Skeletal muscle cell (primary cell): ENCODE measurements around the gene MSL3B.
A peak's percentile ranks its signal among the peaks of the same experiment; 100 is the strongest.

ENCODE experiments used
- DNase-seq: peaks from one replicate; pipeline ENCODE4 v3.0.0-alpha.2; 2010; ENCODE audit warnings: low read depth
- H3K4me3 ChIP-seq: 2 replicates; pipeline ENCODE4 v1.5.1; 2011; ENCODE audit warnings: low read depth, mild to moderate bottlenecking, control low read depth, low read length, moderate library complexity

Gene MSL3B

DNA sequence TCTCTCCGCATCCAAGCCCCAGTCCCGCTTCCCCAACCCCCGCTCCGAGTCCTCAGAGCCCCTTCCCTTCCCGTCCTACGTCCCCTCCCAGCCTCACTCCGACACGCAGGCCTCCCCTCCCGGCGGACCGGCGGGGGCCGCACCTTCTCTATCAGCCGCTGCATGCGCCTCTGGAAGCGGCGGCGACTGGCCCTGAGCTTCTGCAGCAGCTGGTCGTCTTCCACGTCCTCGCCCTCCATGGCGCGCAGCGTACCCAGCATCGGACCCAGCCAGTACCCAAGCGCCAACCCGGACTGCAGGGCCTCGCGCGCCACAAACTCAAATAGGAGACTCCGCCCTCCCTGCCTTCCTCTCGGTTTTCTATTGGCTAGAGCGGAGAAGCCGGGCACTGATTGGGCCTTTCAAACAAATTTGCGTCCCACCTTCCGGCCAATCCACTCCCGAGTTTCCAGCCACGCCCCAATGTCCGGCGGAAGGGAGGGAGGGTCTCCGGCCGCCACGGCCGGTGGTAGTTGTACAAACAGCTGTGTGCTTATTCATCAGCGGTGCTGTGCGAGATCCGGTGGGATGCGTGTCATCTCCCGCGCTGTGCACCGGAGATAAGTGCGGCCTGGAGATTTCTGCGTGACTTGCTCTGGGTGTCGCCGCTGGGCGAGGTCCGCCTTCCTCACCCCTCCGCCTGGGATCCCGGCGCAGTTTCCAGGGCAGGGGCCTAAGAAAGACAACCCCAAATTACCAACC lies 13.8 kb downstream of the MSL3B start, which contains the start of gene HJURP:
Gene HJURP (minus strand): TSS at position 295 of the 741 bp plus-strand sequence. CDS start 35 bp downstream, at position 260.
- peak within 1 kb of the TSS; percentile 97 for H3K4me3 ChIP-seq
- peak; percentile 83 for DNase-seq

DNA sequence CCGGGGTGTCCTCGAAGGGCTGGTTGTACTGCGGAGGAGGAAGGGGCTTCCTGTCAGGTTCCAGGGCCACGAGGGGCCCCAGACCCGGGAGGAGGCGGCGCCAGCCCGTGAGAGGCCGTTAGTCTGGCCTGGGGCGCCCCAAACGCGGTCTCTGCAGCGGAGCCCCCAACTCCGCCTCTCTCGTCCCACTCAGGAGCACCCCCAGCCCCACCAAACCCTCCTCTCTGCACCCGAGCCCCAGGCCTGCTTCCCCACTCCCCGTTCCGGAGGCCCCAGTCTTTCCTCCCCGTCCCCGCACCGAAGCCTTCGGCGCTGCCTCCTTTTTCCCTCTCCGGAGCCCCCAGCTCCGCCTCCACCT lies 14.3 kb downstream of the MSL3B start:
- DNase-seq = no peak
- H3K4me3 ChIP-seq = peak overlapping the region; percentile 97

DNA sequence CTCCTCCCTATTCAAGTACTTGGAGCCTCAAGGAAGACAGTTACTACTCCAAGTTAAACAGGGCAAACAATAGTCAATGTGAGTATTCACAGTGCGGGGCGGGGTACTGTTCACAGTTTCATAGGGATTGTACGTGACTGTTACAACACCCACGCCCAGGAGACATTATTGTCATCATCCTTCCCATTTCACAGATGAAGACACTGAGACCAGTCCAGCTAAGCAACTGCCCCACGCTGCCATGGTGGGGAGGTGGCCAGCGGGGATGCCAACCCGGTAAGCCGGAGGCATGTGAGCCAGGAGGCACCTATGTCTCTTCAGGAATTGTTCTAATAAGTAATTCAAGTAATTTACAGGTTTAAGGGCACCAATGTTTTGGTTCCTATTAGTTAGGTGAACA lies 14.8 kb downstream of the MSL3B start:
- H3K4me3 ChIP-seq = peak overlapping the region; percentile 97
- DNase-seq = no peak

DNA sequence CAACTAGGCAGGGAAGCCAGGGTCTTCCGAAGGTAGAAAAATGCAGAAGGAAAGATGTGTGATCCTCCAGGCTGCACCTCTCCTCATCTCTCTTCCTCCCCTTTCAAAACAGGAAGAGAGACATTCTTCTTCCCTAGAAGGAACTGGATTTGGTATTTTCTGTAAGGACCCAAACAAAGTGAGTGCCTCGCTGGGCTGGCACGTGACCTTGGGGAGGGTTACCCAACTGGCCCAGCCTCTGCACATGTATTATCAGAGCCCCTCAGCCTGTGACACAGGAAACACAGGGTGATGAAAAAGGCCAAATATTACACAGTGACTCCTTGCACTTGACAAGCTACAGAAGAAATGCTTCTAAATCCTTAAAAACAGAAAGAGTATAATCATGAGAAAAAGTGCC lies 16.1 kb downstream of the MSL3B start:
- no peak overlapping the region for H3K4me3 ChIP-seq

DNA sequence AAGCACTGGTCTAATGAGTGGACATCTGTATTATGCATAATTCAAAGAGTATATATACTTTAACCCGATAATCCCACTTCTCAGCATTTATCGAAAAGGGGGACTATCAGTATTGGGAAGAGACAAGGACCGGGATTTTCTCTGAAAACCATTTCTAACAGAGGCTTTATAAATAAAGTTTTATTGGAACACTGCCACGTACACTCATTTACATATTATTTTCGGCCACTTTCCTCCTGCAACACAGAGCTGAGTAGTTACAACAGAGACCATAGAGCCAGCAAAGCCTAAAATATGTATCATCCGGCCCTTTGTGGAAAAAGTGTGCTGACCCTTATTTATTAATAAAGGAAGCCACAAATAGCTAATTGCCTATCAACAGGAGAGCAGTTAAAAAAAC lies 17.0 kb downstream of the MSL3B start:
- no peak overlapping the region for H3K4me3 ChIP-seq
- no peak for DNase-seq

More for the DNA sequence above, 16.1 kb downstream of the MSL3B start:
- no peak for DNase-seq

DNA sequence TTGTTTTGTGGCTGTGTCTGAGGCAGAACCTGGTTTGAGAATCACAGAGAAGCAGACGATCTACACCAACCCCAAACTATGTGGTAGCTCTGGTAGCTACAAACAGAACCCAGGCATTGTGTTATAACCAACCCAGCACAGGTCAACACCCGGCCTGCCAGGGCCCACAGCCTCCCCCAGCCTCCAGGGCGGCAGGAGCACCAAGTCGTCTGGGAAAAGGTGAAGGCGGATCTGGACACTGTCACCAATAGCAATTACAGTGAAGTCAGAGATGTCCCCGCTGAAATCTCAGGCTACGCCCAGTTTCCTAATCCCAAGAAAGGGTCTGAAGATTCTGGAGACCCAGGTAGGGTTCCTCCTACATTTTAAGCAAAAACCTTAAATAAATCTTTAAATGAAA lies 17.4 kb downstream of the MSL3B start:
- no peak overlapping the region for H3K4me3 ChIP-seq
- no peak for DNase-seq

DNA sequence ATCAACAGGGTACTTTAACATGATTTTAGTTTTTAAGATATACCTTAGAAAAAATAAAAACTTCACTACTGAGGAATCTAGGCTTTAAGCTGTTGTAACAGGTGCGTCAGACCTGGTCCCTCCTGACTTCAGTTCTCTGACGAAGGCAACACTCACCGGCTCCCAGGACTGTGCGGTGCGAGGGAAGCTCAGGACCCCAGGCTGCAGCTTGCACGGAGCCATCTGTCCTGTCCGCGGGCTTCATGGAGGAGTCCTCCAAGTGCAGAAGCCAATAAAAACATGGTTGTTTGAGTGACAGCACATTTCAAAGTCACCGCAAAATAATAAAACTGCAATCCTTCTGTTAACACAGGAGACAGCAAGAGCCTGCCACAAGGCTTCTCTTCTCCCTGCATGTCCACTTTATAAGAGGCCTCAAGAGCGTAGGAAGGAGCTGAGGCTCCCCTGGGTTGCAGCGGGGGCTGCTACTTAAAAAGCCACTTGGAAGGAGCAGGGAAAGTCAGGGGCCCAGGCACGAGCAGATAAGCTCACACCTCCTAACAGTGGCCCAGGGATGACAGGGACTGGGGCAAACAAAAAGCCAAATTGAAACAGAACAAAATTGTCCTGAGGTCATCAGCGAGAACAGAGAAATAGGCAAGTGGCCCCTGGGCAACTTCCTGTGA lies 18.4 kb downstream of the MSL3B start:
- no peak overlapping the region for H3K4me3 ChIP-seq
- no peak for DNase-seq

DNA sequence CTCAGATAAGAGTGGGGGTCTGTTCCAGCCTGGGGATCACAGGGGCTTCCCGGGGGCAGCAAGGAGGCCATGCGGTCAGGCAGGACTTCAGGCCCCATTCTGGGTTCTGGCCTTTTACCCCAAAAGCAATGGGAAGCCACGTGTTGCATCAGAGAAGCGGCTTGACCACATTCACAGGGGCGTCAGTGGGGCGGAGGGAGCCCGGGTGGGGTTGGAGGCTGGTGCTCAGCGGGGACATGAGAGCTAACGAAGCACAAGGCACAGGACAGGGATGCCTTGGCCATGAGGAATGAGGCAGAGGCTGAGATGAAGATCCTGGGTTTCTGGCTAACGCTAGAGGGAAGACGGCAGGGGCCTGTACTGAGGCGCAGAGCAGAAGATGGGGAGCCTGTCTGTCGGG lies 19.9 kb downstream of the MSL3B start:
- DNase-seq = no peak

DNA sequence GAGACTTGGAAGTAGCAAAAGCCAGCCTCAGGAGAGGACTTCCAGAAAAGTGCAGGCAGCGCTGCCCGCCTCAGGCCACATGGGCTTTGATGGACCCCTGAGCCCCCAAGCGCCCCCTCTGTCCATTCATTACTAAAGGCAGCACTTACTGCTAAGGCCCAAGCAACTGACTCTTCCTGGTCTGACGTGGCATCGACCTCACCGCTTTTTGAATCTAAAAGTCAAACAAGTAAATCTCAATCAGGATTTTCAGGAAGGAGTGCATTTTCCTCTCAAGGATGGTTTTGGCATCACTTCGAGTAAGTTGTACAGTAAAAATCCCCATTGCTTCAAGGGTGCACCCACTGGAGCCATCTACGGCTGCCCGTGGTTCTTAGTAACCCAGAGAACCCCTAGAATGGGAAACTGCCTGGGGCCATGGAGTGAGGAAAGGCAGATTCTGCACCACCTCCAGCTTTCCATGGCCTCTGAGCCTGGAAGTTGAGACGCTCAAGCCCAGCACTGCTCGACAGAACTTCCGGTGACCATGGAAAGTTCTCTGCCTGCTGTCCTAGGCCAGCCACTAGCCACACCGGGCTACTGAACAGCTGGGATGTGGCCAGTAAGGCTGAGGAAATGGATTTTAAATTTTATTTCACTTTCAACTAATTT lies 20.8 kb downstream of the MSL3B start:
- H3K4me3 ChIP-seq = no peak overlapping the region
- DNase-seq = no peak

More for the DNA sequence above, 19.9 kb downstream of the MSL3B start:
- no peak overlapping the region for H3K4me3 ChIP-seq

DNA sequence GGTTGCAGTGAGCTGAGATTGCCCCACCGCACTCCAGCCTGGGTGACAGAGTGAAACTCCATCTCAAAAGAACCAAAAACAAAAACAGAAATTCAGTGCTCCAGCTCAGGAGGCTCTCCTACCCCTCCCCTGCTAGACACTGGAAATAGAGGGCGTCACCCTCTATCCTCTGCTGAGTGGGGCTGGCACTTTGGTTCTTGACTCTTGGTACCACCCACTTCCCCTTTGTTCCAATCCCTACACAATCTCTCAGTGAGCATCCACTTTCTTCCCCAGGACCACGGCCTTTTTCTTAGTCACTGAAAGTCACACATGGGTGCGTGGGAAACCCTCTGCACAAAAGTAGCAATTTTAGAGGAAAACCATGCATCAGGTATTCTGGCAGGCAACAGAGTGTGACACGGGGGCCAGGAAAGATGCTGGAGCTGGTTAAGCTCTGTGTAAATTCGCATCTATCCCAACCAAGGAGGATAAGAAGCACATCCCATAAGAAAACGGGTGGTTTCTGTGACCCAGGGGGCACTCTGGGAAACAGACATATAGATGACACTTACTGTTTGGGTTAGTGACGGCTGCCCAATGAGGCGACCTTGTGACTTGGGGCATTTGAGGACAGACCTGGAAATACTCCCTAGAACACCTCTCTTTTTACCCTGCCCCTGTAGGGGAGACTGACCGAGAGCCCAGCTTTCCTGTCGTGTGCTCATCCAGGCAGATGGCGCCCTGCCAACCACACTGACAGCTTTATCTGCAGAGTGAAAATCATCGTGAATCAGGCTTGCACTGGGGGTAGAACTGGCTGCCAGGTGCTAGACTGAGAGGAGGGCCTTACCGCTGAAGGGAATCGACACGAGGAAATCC lies 21.6 kb downstream of the MSL3B start:
- no peak for DNase-seq

DNA sequence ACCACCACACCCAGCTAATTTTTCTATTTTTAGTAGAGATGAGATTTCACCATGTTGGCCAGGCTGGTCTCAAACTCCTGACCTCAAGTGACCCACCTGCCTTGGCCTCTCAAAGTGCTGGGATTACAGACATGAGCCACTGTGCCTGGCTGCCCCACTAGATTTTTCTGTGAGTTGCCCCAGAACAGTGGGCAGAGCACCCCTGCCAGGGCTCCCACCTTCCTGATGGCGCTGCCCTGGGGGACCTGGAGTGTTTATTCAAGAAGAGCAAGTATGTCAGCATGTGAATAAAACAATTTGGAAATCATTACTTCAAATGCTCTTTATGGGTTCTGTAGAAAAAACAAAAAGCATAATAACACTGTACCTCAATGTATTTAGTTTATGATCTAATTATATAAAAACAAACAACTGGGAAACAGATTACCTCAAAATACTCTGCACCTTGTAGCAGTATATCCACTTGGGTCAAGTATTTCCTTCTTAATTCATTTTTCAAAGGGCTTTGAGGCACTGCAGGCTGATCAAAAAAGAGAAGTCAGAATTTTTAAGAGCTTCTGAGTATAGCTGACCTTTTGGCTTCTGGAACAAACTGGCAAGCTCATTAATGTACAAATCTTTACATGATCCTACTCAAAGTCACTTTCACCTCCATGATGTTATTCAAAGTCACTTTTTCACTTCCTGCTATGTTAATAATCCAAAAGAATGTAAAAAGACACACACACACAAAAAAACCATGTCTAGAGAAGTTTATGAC lies 22.7 kb downstream of the MSL3B start:
- no peak for DNase-seq
- H3K4me3 ChIP-seq = no peak overlapping the region

More for the DNA sequence above, 21.6 kb downstream of the MSL3B start:
- no peak overlapping the region for H3K4me3 ChIP-seq

DNA sequence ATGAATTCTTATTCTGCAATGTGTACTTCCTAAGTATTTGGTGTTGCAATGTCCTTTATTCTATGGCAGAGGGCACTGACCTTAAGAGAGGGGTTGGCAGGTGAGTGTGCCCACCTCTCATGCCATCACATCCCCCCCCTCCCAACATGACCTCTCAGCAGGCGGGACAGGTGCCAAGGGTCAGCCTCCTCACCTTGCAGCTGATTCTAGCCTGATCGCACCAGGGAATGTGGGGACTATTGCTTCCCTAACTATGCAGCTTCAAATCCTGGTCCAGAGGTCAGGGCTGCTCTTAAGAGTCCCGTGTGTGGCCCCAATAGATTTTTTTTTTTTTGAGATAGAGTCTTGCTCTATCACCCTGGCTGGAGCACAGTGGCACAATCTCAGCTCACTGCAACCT lies 23.4 kb downstream of the MSL3B start:
- no peak overlapping the region for H3K4me3 ChIP-seq
- DNase-seq = no peak

DNA sequence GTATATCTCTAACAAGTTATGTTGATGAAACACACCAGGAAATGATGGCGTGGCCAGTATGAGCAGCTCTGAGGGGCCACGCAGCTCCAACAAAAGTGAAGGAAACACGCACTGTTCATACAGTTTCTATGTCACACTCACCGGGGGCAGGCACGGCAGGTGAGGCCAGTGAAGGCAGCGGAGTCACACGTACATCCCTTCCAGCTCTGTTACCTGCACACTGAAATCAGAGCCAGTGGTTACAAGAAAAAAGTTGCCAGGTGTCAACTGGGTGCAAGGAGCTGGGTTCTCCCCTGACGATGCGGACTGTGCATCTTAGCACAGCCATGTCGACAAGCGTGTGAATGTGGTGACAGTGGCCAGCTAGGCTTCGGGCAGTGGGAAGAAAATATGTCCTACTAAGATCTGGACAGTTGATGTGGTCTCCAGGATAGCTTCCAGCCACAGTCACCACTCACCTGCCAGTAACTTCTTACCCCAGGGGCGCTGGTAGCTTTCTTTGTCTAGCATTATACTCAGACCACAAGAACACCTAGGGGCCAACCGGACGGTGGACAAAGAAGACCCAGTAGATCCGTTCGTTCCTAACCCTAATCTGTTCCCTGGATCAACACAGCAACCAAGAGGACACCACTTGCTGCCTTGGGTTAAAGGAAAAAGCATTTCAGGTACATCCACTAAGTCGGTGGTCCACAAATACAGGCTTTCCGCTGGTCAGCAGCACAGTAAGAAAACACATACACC lies 23.9 kb downstream of the MSL3B start:
- no peak overlapping the region for H3K4me3 ChIP-seq
- no peak for DNase-seq

DNA sequence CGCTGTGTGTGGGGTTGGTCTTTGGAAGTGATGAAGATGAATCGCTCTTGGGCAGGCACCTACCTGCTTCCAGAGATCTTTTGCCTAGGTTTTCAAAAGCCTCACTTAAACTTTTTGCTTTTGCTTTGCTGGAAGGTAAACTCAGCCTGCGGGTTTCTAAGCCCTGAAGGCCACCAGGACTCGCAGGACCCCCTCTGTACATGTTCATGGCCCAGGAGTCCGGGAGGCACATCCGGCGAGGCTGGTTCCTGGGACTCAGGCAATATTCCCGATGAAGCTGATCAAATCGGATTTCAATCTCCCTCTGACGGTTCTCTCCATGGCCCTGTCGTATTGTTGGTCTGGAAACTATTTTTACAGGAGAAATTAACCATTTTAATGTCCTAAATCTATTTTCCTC lies 27.0 kb downstream of the MSL3B start:
- H3K4me3 ChIP-seq = no peak overlapping the region
- DNase-seq = no peak

DNA sequence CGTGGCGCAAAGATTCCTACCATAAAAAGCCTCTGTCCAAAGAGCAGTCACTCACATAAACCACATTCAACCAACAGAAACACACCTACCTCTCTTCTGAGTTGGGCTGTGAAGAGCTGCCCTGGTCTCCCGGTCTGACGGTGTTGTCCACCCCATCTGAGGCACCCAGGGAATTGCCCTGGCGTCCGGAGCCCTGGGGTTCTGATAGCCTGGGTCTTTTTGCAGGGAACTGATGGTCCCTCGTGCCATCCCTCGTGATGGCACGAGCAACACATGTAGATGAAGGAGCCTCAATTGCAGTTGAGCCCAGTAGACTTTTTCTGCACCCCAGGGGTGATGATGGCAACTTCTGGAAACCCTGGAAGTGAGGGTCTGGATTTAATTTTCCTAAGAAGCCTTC lies 27.7 kb downstream of the MSL3B start:
- DNase-seq = no peak
- no peak overlapping the region for H3K4me3 ChIP-seq

DNA sequence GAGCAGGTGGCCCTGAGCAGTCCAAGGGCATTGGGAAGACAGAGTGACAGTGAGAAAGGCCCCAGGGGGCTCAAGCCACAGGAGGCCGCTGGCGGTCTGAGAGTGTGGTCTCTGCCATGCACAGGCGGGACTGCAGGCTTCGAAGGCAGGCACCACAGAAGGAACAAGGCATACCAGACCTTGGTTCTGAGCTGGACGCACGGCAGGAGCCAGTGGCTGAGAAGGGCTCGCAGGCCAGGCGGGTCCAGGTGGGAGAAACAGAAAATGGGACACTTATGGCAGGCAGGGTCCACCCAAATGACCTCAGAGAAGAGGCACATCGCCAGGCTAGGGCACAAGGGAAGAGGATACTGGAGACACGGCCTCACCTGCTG lies 28.8 kb downstream of the MSL3B start:
- no peak overlapping the region for H3K4me3 ChIP-seq
- no peak for DNase-seq

DNA sequence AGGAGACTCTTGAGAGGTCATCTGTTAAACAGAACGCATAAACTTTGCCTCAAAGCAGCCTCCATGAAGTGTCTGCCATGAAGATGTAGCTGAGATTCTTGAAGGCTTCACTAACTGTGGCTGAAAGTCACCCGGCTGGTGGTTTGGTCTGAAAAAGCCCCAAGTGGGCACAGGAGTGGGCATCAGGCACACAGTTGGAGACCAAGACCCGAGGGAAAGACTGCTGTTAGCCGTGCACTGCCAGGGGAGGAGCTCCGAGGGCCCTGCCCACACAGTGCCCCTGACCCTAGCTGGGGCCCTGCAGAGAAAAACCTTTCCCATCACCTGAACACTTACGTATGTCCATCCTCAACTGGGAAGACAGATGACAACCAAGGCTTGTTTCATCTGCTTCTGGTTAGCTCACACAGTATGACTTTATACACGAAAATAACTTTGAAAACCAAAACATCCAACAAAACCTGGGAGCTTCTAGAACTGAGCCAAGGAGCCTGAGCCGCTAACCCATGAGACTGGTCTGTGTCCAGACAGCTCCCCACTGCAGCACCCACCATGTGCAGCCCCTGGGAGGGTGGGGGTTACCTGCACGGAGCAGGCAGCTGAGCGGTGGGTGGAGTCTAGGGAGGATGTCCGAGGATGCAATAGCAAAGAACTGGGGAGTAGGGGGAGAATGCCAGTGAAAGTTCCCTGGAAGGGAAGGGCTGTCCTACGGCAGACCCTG lies 29.3 kb downstream of the MSL3B start:
- no peak for DNase-seq
- no peak overlapping the region for H3K4me3 ChIP-seq

DNA sequence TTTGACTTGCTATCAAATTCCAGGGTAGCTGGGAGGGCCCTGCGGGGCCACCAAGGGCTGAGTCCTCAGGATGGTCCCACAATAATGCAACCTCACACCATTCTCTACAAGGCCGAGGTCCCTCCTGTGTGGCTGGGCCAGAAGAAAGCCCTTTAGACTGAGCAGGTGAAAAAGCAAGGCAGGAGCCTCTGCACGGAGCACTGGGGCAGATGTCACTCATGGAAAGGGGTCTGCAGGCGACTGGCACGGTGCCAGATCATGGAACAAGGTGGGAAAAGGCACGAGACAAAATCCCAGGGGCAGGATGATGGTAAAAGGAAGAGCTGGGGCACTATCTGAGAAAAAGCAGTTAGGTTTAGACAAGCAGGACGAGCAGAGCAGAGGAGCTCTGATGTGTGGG lies 29.9 kb downstream of the MSL3B start:
- no peak for DNase-seq
- no peak overlapping the region for H3K4me3 ChIP-seq
